Lower lobe of right lung (tissue), 2 donors: ENCODE data around the gene RPL28. TPM values are rescaled to one million over a fixed set of nuclear protein-coding genes. Genes with fewer than 3 reads are reported as not detected.
A peak's percentile ranks its signal among the peaks of the same experiment; 100 is the strongest.
"Not testable (repeated sequence)": the region's sequence is repeated elsewhere in the genome, so short reads cannot be mapped to it uniquely, and the experiment has no call there.

Experiments used
- ATAC-seq, 2 donors: fragments of 200-7000 bp; cut with Tn5 transposase; one replicate each; pipeline ENCODE4 v1.9.1; 2020 to 2022; ENCODE audit warnings: mild to moderate bottlenecking in 2 of 2, moderate library complexity in 2 of 2
- DNase-seq: peaks from one replicate; pipeline ENCODE4 v3.0.0-alpha.2; 2020
- H3K27ac ChIP-seq: fragments of 200-600 bp; one replicate; pipeline ENCODE4 v1.8.0; 2022
- H3K27me3 ChIP-seq: fragments of 200-600 bp; one replicate; pipeline ENCODE4 v1.8.0; 2022; ENCODE audit warnings: low read depth
- H3K36me3 ChIP-seq: fragments of 200-600 bp; one replicate; pipeline ENCODE4 v1.8.0; 2022; ENCODE audit warnings: mild to moderate bottlenecking
- H3K4me1 ChIP-seq: fragments of 200-600 bp; one replicate; pipeline ENCODE4 v1.8.0; 2022
- H3K4me3 ChIP-seq: fragments of 200-600 bp; one replicate; pipeline ENCODE4 v1.8.0; 2022; ENCODE audit warnings: mild to moderate bottlenecking
- H3K9me3 ChIP-seq: fragments of 200-600 bp; one replicate; pipeline ENCODE4 v1.8.0; 2022
- intact Hi-C: fragments of 100-400 bp; cut with DNase I; formaldehyde crosslinking; loops from one replicate; pipeline ENCODE4 v1.11.0; 2022
- total RNA-seq: library from RNA; stranded (reverse); fragmentation: NEBNext Ultra II Directional; extraction: Animal tissue kit (Norgen Biotek cat#: 25700); gene quantifications from one replicate; pipeline ENCODE4 v1.2.1, GENCODE V29; 2021
- TF ChIP-seq, protein P1 (sequence below): fragments of 200-600 bp; IDR thresholded peaks from one replicate; pipeline ENCODE4 v1.8.0; 2022; ENCODE audit warnings: antibody characterized with exemption, mild to moderate bottlenecking
- donor health status: DM: no; HTN: yes; CAD: no; lungs with severe emphysema.

The RPL28 gene
- total RNA-seq, 1 donor from 2014 or later, result 1,501 TPM

DNA sequence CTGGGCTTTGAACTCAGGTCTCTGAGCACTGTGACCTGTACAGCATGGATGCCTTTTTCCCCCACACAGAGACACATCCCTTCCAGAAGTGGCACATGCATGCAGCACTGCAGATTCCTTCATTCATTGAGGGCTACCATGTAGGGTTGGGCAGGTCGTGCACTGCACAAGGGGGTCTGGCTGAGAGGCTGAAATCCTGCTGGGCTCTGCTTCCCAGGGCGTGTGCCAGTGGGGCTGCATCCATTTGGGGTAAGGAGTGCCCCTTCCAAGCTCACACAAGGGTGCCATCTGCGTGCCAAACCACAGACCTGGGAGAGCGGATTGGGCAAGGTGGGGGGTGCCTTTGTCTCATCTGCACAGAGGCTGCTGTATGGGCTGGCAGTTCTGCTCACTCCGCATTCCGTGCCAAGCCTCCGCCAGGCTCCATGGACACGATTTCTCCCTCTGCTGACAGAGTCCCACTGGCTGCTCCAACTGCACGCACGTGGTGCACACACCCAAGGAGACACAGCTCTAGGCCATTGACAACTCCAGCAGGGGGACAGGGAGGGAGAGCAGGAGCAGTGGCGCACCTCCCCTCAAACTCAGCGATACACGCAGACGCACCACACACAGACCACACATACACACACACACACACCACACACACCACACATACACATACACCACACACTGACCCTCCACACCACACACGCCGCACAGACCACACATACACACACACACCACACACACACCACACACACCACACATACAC, 61.9 kb downstream of the RPL28 start:
- Histone ChIP-seq H3K36me3 (no peaks in the 10 kb centered on the region), H3K27me3 (peaks cover 64% of the 10 kb centered on the region), H3K4me3 (no peak overlapping the region), H3K27ac (no peak overlapping the region), H3K4me1 (peaks cover 5% of the 10 kb centered on the region), H3K9me3 (no peaks in the 10 kb centered on the region)
- DNase-seq, result no peak
- TF ChIP-seq, protein P1, sequence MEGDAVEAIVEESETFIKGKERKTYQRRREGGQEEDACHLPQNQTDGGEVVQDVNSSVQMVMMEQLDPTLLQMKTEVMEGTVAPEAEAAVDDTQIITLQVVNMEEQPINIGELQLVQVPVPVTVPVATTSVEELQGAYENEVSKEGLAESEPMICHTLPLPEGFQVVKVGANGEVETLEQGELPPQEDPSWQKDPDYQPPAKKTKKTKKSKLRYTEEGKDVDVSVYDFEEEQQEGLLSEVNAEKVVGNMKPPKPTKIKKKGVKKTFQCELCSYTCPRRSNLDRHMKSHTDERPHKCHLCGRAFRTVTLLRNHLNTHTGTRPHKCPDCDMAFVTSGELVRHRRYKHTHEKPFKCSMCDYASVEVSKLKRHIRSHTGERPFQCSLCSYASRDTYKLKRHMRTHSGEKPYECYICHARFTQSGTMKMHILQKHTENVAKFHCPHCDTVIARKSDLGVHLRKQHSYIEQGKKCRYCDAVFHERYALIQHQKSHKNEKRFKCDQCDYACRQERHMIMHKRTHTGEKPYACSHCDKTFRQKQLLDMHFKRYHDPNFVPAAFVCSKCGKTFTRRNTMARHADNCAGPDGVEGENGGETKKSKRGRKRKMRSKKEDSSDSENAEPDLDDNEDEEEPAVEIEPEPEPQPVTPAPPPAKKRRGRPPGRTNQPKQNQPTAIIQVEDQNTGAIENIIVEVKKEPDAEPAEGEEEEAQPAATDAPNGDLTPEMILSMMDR, result no peak
- ATAC-seq, result peak in 1 of 2 donors; percentile 15
- intact Hi-C loops, result no loop called here

- H3K9me3 ChIP-seq, ATAC-seq, H3K4me3 ChIP-seq, H3K36me3 ChIP-seq, H3K4me1 ChIP-seq, intact Hi-C loops, DNase-seq, H3K27ac ChIP-seq: not testable (repeated sequence)
- peaks cover 68% of the 10 kb centered on the region for H3K27me3 ChIP-seq
These were observed 62.4 kb downstream of the RPL28 start for GRCh38 chr19:55448175-55448490.

- no peak for DNase-seq
- H3K36me3 ChIP-seq, result no peaks in the 10 kb centered on the region
- H3K27me3 ChIP-seq, result peaks cover 57% of the 10 kb centered on the region
- no peaks in the 10 kb centered on the region for H3K9me3 ChIP-seq
- intact Hi-C loops, result no loop called here
- no peak overlapping the region for H3K27ac ChIP-seq
- ATAC-seq, result no peak
- TF ChIP-seq, protein P1, result no peak
- no peak overlapping the region for H3K4me3 ChIP-seq
- peaks cover 5% of the 10 kb centered on the region for H3K4me1 ChIP-seq
These were observed 63.7 kb downstream of the RPL28 start for GRCh38 chr19:55449469-55449868.

- Histone ChIP-seq H3K4me3 (no peak overlapping the region), H3K36me3 (no peaks in the 10 kb centered on the region), H3K9me3 (no peaks in the 10 kb centered on the region), H3K27me3 (peaks cover 41% of the 10 kb centered on the region), H3K27ac (no peak overlapping the region), H3K4me1 (peaks cover 5% of the 10 kb centered on the region)
- intact Hi-C loops, result no loop called here
- DNase-seq, result no peak
- TF ChIP-seq, protein P1, result no peak
- ATAC-seq, result no peak
These were observed 65.6 kb downstream of the RPL28 start for GRCh38 chr19:55451163-55451964.

GRCh38 chr19:55451965-55452748, 66.4 kb downstream of the RPL28 start:
- H3K27me3 ChIP-seq, result peaks cover 35% of the 10 kb centered on the region
- DNase-seq, result no peak
- TF ChIP-seq, protein P1, result no peak
- no peaks in the 10 kb centered on the region for H3K9me3 ChIP-seq
- ATAC-seq, result no peak
- H3K36me3 ChIP-seq, result no peaks in the 10 kb centered on the region
- peaks cover 5% of the 10 kb centered on the region for H3K4me1 ChIP-seq
- H3K4me3 ChIP-seq, result no peak overlapping the region
- intact Hi-C loops, result no loop called here
- H3K27ac ChIP-seq, result no peak overlapping the region

Other genes with a start within 250 kb of the RPL28 start
- not detected for gene TNNT1, start 236.7 kb upstream of the RPL28 start, total RNA-seq
- 2.3 TPM for gene TNNI3, start 228.2 kb upstream of the RPL28 start, total RNA-seq
- 12.8 TPM for gene DNAAF3, start 219.3 kb upstream of the RPL28 start, total RNA-seq
- not detected for gene SYT5, start 205.6 kb upstream of the RPL28 start, total RNA-seq
- gene PTPRH, start 176.4 kb upstream of the RPL28 start, total RNA-seq, result 0.30 TPM
- gene TMEM86B, start 157.2 kb upstream of the RPL28 start, total RNA-seq, result 4.8 TPM
- 69.1 TPM for gene PPP6R1, start 126.9 kb upstream of the RPL28 start, total RNA-seq
- gene HSPBP1, start 105.8 kb upstream of the RPL28 start, total RNA-seq, result 23.9 TPM
- 1.0 TPM for gene BRSK1, start 101.9 kb upstream of the RPL28 start, total RNA-seq
- 45.5 TPM for gene TMEM150B, start 60.6 kb upstream of the RPL28 start, total RNA-seq
- gene KMT5C, start 46.1 kb upstream of the RPL28 start, total RNA-seq, result 14.7 TPM
- not detected for gene COX6B2, start 31.2 kb upstream of the RPL28 start, total RNA-seq
- gene GARIN5B, start 22.7 kb upstream of the RPL28 start, total RNA-seq, result not detected
- not detected for gene IL11, start 15.5 kb upstream of the RPL28 start, total RNA-seq
- 16.2 TPM for gene TMEM190, start 9.1 kb upstream of the RPL28 start, total RNA-seq
- 16.4 TPM for gene TMEM238, start 1.6 kb upstream of the RPL28 start, total RNA-seq
- 18.6 TPM for gene UBE2S, start 21.9 kb downstream of the RPL28 start, total RNA-seq
- not detected for gene SHISA7, start 57.4 kb downstream of the RPL28 start, total RNA-seq
- 28.6 TPM for gene ISOC2, start 75.7 kb downstream of the RPL28 start, total RNA-seq
- gene C19orf85, start 78.8 kb downstream of the RPL28 start, total RNA-seq, result not detected
- 7.1 TPM for gene ZNF628, start 90.7 kb downstream of the RPL28 start, total RNA-seq
- 16.6 TPM for gene NAT14, start 99.3 kb downstream of the RPL28 start, total RNA-seq
- 4.7 TPM for gene SSC5D, start 102.5 kb downstream of the RPL28 start, total RNA-seq
- gene SBK2, start 151.2 kb downstream of the RPL28 start, total RNA-seq, result not detected
- gene SBK3, start 159.6 kb downstream of the RPL28 start, total RNA-seq, result 0.80 TPM
- gene ZNF579, start 194.9 kb downstream of the RPL28 start, total RNA-seq, result 12.7 TPM
- gene FIZ1, start 213.6 kb downstream of the RPL28 start, total RNA-seq, result 14.3 TPM
- 33.4 TPM for gene ZNF524, start 214.4 kb downstream of the RPL28 start, total RNA-seq
- 16.5 TPM for gene ZNF865, start 219.7 kb downstream of the RPL28 start, total RNA-seq
- 7.1 TPM for gene ZNF784, start 238.6 kb downstream of the RPL28 start, total RNA-seq